ENCODE data around the gene PPP1R10.

- no peak for TF ChIP-seq EZH2 (IDR thresholded peaks at IDR 0.05; ENCODE audit: insufficient read depth, poor library complexity, severe bottlenecking)
- TF ChIP-seq EZH2phosphoT487 (IDR thresholded peaks at IDR 0.05; ENCODE audit: insufficient read depth, low read depth): no peak
These were observed 38.7 kb upstream of the PPP1R10 start for GRCh38 chr6:30655743-30656094.
